T-helper 17 cell (primary cell): ENCODE data around the gene PRR20G. TPM values are rescaled to one million over a fixed set of nuclear protein-coding genes. Genes with fewer than 3 reads are reported as not detected.
"Not testable (repeated sequence)": the region's sequence is repeated elsewhere in the genome, so short reads cannot be mapped to it uniquely, and the experiment has no call there.

Source experiments
- ATAC-seq: fragments of 150-1000 bp; cut with Tn5 transposase; 2 replicates; pipeline ENCODE4 v1.10.0; 2021; ENCODE audit warnings: mild to moderate bottlenecking, moderate library complexity
- DNase-seq, 3 donors: peaks; one replicate each; pipeline versions ENCODE4 v3.0.0 to v3.0.0-alpha.2; 2020 to 2021
- H3K9me3 ChIP-seq: one replicate; pipeline ENCODE4 v1.7.0; 2013; ENCODE audit warnings: low read length, mild to moderate bottlenecking; ENCODE audit not compliant: control insufficient read depth, poor library complexity, severe bottlenecking
- H3K27ac Mint-ChIP-seq: one replicate; pipeline ENCODE4 v1.8.0; 2022; ENCODE audit warnings: mild to moderate bottlenecking, moderate library complexity, mixed read lengths
- H3K27me3 Mint-ChIP-seq: one replicate; pipeline ENCODE4 v1.8.0; 2022; ENCODE audit warnings: mixed read lengths
- H3K36me3 Mint-ChIP-seq: one replicate; pipeline ENCODE4 v1.8.0; 2022; ENCODE audit warnings: low read depth, mixed read lengths
- H3K4me1 Mint-ChIP-seq: one replicate; pipeline ENCODE4 v1.8.0; 2022; ENCODE audit warnings: mild to moderate bottlenecking, mixed read lengths
- H3K4me3 Mint-ChIP-seq: one replicate; pipeline ENCODE4 v1.8.0; 2022; ENCODE audit warnings: mild to moderate bottlenecking, moderate library complexity, mixed read lengths
- total RNA-seq, 4 donors: library from RNA in 2 of 4; stranded (reverse) in 2 of 4; gene quantifications; one replicate each; pipeline ENCODE4 v1.2.3 and lab custom pipeline; 2022 to 2026

PRR20G gene
- total RNA-seq, 2 donors from 2014 or later: not detected

- H3K4me3 Mint-ChIP-seq: no peak overlapping the region
- ATAC-seq (no peak), DNase-seq (no peak)
- H3K27me3 Mint-ChIP-seq: peaks cover 4% of the 10 kb centered on the region
- no peaks in the 10 kb centered on the region for H3K4me1 Mint-ChIP-seq
- no peaks in the 10 kb centered on the region for H3K36me3 Mint-ChIP-seq
- peaks cover 4% of the 10 kb centered on the region for H3K9me3 ChIP-seq
- H3K27ac Mint-ChIP-seq: no peak overlapping the region
These were observed 28.8 kb upstream of the PRR20G start for GRCh38 chr3:127316685-127317084.

GRCh38 chr3:127312818-127313217 is 25.0 kb upstream of the PRR20G start:
- Mint-ChIP-seq H3K4me3 (no peak overlapping the region), H3K4me1 (no peaks in the 10 kb centered on the region), H3K27me3 (peaks cover 4% of the 10 kb centered on the region), H3K27ac (no peak overlapping the region), H3K36me3 (no peaks in the 10 kb centered on the region)
- H3K9me3 ChIP-seq: peaks cover 4% of the 10 kb centered on the region
- no peak for DNase-seq
- ATAC-seq: no peak

GRCh38 chr3:127308821-127309220 is 21.0 kb upstream of the PRR20G start:
- not testable (repeated sequence) for H3K9me3 ChIP-seq, DNase-seq, H3K4me3 Mint-ChIP-seq, H3K27ac Mint-ChIP-seq, H3K4me1 Mint-ChIP-seq, H3K36me3 Mint-ChIP-seq, ATAC-seq
- peaks cover 13% of the 10 kb centered on the region for H3K27me3 Mint-ChIP-seq

GRCh38 chr3:127307916-127308315 is 20.1 kb upstream of the PRR20G start:
- DNase-seq (no peak), ATAC-seq (no peak)
- H3K27me3 Mint-ChIP-seq: peaks cover 13% of the 10 kb centered on the region
- no peak overlapping the region for H3K4me3 Mint-ChIP-seq
- H3K36me3 Mint-ChIP-seq: no peaks in the 10 kb centered on the region
- no peaks in the 10 kb centered on the region for H3K4me1 Mint-ChIP-seq
- H3K9me3 ChIP-seq: no peaks in the 10 kb centered on the region
- no peak overlapping the region for H3K27ac Mint-ChIP-seq

GRCh38 chr3:127307112-127307835 is 19.4 kb upstream of the PRR20G start:
- Mint-ChIP-seq H3K4me1 (no peaks in the 10 kb centered on the region), H3K27me3 (peaks cover 13% of the 10 kb centered on the region), H3K36me3 (no peaks in the 10 kb centered on the region), H3K27ac (no peak overlapping the region), H3K4me3 (no peak overlapping the region)
- H3K9me3 ChIP-seq: no peaks in the 10 kb centered on the region
- DNase-seq (no peak), ATAC-seq (no peak)

- no peaks in the 10 kb centered on the region for H3K4me1 Mint-ChIP-seq
- DNase-seq (no peak), ATAC-seq (no peak)
- H3K36me3 Mint-ChIP-seq: no peaks in the 10 kb centered on the region
- no peak overlapping the region for H3K27ac Mint-ChIP-seq
- no peak overlapping the region for H3K4me3 Mint-ChIP-seq
- peaks cover 13% of the 10 kb centered on the region for H3K27me3 Mint-ChIP-seq
- H3K9me3 ChIP-seq: no peaks in the 10 kb centered on the region
These were observed 18.7 kb upstream of the PRR20G start for GRCh38 chr3:127306361-127307111.

GRCh38 chr3:127305499-127306060 is 17.7 kb upstream of the PRR20G start:
- Mint-ChIP-seq H3K27ac (no peak overlapping the region), H3K27me3 (peaks cover 13% of the 10 kb centered on the region), H3K4me1 (no peaks in the 10 kb centered on the region), H3K36me3 (no peaks in the 10 kb centered on the region), H3K4me3 (no peak overlapping the region)
- H3K9me3 ChIP-seq: no peaks in the 10 kb centered on the region
- ATAC-seq (no peak), DNase-seq (no peak)

- Mint-ChIP-seq H3K4me3 (no peak overlapping the region), H3K27me3 (peaks cover 18% of the 10 kb centered on the region), H3K4me1 (no peaks in the 10 kb centered on the region), H3K36me3 (no peaks in the 10 kb centered on the region), H3K27ac (no peak overlapping the region)
- no peaks in the 10 kb centered on the region for H3K9me3 ChIP-seq
- DNase-seq (no peak), ATAC-seq (no peak)
These were observed 16.4 kb upstream of the PRR20G start for GRCh38 chr3:127304121-127304744.

GRCh38 chr3:127299276-127299675 is 11.4 kb upstream of the PRR20G start:
- peak; percentile 41 for ATAC-seq
- Mint-ChIP-seq H3K36me3 (no peaks in the 10 kb centered on the region), H3K4me3 (no peak overlapping the region), H3K27me3 (peaks cover 20% of the 10 kb centered on the region), H3K27ac (no peak overlapping the region), H3K4me1 (no peaks in the 10 kb centered on the region)
- no peaks in the 10 kb centered on the region for H3K9me3 ChIP-seq
- no peak for DNase-seq

- peaks cover 20% of the 10 kb centered on the region for H3K27me3 Mint-ChIP-seq
- no peak overlapping the region for H3K27ac Mint-ChIP-seq
- ATAC-seq (no peak), DNase-seq (no peak)
- no peak overlapping the region for H3K4me3 Mint-ChIP-seq
- H3K4me1 Mint-ChIP-seq: no peaks in the 10 kb centered on the region
- no peaks in the 10 kb centered on the region for H3K36me3 Mint-ChIP-seq
- H3K9me3 ChIP-seq: no peaks in the 10 kb centered on the region
These were observed 9.1 kb upstream of the PRR20G start for GRCh38 chr3:127296959-127297358.

- H3K27me3 Mint-ChIP-seq: peaks cover 20% of the 10 kb centered on the region
- H3K9me3 ChIP-seq: no peaks in the 10 kb centered on the region
- no peak overlapping the region for H3K4me3 Mint-ChIP-seq
- H3K4me1 Mint-ChIP-seq: no peaks in the 10 kb centered on the region
- H3K36me3 Mint-ChIP-seq: no peaks in the 10 kb centered on the region
- ATAC-seq (no peak), DNase-seq (no peak)
- H3K27ac Mint-ChIP-seq: no peak overlapping the region
These were observed 8.3 kb upstream of the PRR20G start for GRCh38 chr3:127296166-127296565.

GRCh38 chr3:127293650-127294049 is 5.8 kb upstream of the PRR20G start:
- H3K27ac Mint-ChIP-seq, H3K36me3 Mint-ChIP-seq, H3K4me1 Mint-ChIP-seq, H3K9me3 ChIP-seq, ATAC-seq, DNase-seq, H3K4me3 Mint-ChIP-seq: not testable (repeated sequence)
- H3K27me3 Mint-ChIP-seq: peaks cover 15% of the 10 kb centered on the region

GRCh38 chr3:127291611-127292010 is 3.8 kb upstream of the PRR20G start:
- Mint-ChIP-seq H3K4me1 (no peaks in the 10 kb centered on the region), H3K4me3 (no peak overlapping the region), H3K27me3 (no peaks in the 10 kb centered on the region), H3K27ac (no peak overlapping the region), H3K36me3 (no peaks in the 10 kb centered on the region)
- no peaks in the 10 kb centered on the region for H3K9me3 ChIP-seq
- DNase-seq (no peak), ATAC-seq (no peak)
